A673 (cell line): Measurements from ENCODE around the gene SIK2. TPM values are rescaled to one million over a fixed set of nuclear protein-coding genes. Genes with fewer than 3 reads are reported as not detected.

Source experiments
- BruUV-seq: library from RNA; stranded (reverse); fragments of 400-500 nt; replicated peaks from 2 replicates; lab custom pipeline; 2021; lab: Mats Ljungman, UMichigan
- CTCF ChIA-PET: fragments of 300-600 bp; sonication (Branson Sonifier 250); formaldehyde crosslinking; loops from one replicate; lab custom pipeline; 2022; ENCODE audit warnings: antibody characterized with exemption; lab: Charles Lee
- POLR2A ChIA-PET: fragments of 300-600 bp; sonication (Branson Sonifier 250); formaldehyde crosslinking; loops from one replicate; lab custom pipeline; 2022; ENCODE audit warnings: antibody characterized with exemption; ENCODE audit not compliant: low non-redundant PET; lab: Charles Lee
- DNase-seq: peaks from one replicate; pipeline ENCODE4 v3.0.0-alpha.2; 2015; ENCODE audit warnings: low spot score
- H3K27ac ChIP-seq: fragments of 200-600 bp; sonication (generic); 2 replicates; pipeline ENCODE4 v1.5.1; 2016; ENCODE audit warnings: mixed run types, low read depth, mild to moderate bottlenecking, mixed read lengths, antibody characterized with exemption, low read length; ENCODE audit not compliant: poor library complexity, severe bottlenecking
- H3K27me3 ChIP-seq: fragments of 200-600 bp; sonication (generic); replicated peaks from 2 replicates; pipeline ENCODE4 v1.6.1; 2017; ENCODE audit warnings: mixed run types, low read depth, mild to moderate bottlenecking, mixed read lengths, antibody characterized with exemption, low read length; ENCODE audit not compliant: insufficient read depth, poor library complexity
- H3K36me3 ChIP-seq: fragments of 200-600 bp; sonication (generic); 2 replicates; pipeline ENCODE4 v1.6.1; 2016; ENCODE audit warnings: mixed run types, mild to moderate bottlenecking, mixed read lengths, antibody characterized with exemption, low read length; ENCODE audit not compliant: insufficient read depth, poor library complexity, severe bottlenecking
- H3K4me1 ChIP-seq: fragments of 200-600 bp; sonication (generic); 2 replicates; pipeline ENCODE4 v1.6.1; 2017; ENCODE audit warnings: mixed run types, mild to moderate bottlenecking, mixed read lengths, antibody characterized with exemption, low read length; ENCODE audit not compliant: insufficient read depth, poor library complexity, severe bottlenecking
- H3K4me3 ChIP-seq: fragments of 200-600 bp; sonication (generic); 2 replicates; pipeline ENCODE4 v1.5.1; 2016; ENCODE audit warnings: low read depth, mixed run types, mild to moderate bottlenecking, mixed read lengths, low read length; ENCODE audit not compliant: poor library complexity, severe bottlenecking
- H3K9me3 ChIP-seq: fragments of 200-600 bp; sonication (generic); 2 replicates; pipeline ENCODE4 v1.6.1; 2016; ENCODE audit warnings: mixed run types, low read depth, mild to moderate bottlenecking, mixed read lengths, antibody characterized with exemption, low read length; ENCODE audit not compliant: poor library complexity, severe bottlenecking
- CTCF ChIP-seq: fragments of 300-800, 200-600 bp; sonication (generic); conservative IDR thresholded peaks from 2 replicates; pipeline ENCODE4 v1.5.1; 2017; ENCODE audit warnings: low read depth, mild to moderate bottlenecking, antibody characterized with exemption, low read length, moderate library complexity, mixed read lengths
- EZH2 ChIP-seq: fragments of 200-600 bp; sonication (generic); IDR thresholded peaks from 2 replicates; pipeline ENCODE4 v1.6.1; 2017; ENCODE audit warnings: borderline replicate concordance, low read depth, mild to moderate bottlenecking, mixed read lengths, antibody characterized with exemption, low read length; ENCODE audit not compliant: poor library complexity, severe bottlenecking
- intact Hi-C: fragments of 100-400 bp; cut with micrococcal nuclease; formaldehyde crosslinking; loops from one replicate; pipeline ENCODE4 v1.10.0; 2022; ENCODE audit not compliant: unreplicated experiment
- total RNA-seq: library from RNA; stranded (reverse); gene quantifications from 2 replicates; pipeline ENCODE4 v1.2.3, GENCODE V29; 2021

SIK2 gene
- total RNA-seq, 1 experiment from 2014 or later, result 18.7 TPM

GRCh38 chr11:111637885-111638284 is 35.6 kb downstream of the SIK2 start:
- H3K27ac ChIP-seq, result no peak overlapping the region
- ChIA-PET POLR2A (no interaction called here), CTCF (no interaction called here)
- no peak overlapping the region for H3K4me3 ChIP-seq
- H3K36me3 ChIP-seq, result no peaks in the 10 kb centered on the region
- TF ChIP-seq EZH2, result no peak
- no peak for TF ChIP-seq CTCF
- no peaks in the 10 kb centered on the region for H3K9me3 ChIP-seq
- BruUV-seq, result no TSS peak
- no peaks in the 10 kb centered on the region for H3K27me3 ChIP-seq
- intact Hi-C loops, result no loop called here
- H3K4me1 ChIP-seq, result peaks cover 49% of the 10 kb centered on the region
- no peak for DNase-seq

DNA sequence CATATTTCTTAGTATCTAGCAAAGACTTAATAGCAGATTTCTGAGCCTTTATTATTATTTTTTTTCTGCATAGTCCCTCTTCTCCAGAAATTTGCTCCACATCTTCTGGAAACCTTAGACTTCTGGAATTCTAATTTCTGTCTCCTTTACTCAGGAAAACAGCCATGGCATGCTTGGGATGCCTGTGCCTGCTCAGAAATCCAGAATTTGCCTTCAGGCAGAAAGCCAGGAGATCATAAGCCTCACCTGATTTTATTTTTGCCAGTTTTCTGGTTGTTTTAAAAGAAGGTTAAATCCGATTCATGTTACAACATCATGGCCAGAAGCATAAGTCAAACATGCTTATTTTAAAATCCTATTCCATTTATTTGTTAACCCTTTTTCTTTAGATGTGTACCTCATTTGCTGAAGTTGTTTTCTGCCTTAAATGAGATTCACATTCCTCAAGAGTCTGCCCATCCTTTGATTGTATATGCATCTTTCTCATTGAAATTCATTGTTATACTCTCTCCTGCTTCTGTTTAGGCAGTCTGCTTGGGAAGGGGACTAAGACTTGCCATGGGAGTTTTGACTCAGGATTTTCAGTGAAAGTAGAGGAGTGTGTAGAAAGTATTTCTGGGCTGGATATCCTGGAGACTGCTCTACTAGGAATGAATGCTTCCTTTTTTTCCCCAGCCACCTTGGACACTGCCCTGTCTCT is 37.1 kb downstream of the SIK2 start:
- no TSS peak for BruUV-seq
- POLR2A ChIA-PET, result no interaction called here
- CTCF ChIA-PET, result no interaction called here
- Histone ChIP-seq H3K9me3 (no peaks in the 10 kb centered on the region), H3K4me1 (peaks cover 34% of the 10 kb centered on the region), H3K36me3 (no peaks in the 10 kb centered on the region), H3K27ac (no peak overlapping the region), H3K4me3 (no peak overlapping the region), H3K27me3 (no peaks in the 10 kb centered on the region)
- intact Hi-C loops, result no loop called here
- TF ChIP-seq CTCF, result no peak
- no peak for TF ChIP-seq EZH2
- DNase-seq, result no peak

- Histone ChIP-seq H3K4me1 (peaks cover 19% of the 10 kb centered on the region), H3K4me3 (no peak overlapping the region), H3K36me3 (no peaks in the 10 kb centered on the region), H3K27ac (no peak overlapping the region), H3K9me3 (no peaks in the 10 kb centered on the region), H3K27me3 (no peaks in the 10 kb centered on the region)
- CTCF ChIA-PET, result no interaction called here
- DNase-seq, result no peak
- POLR2A ChIA-PET, result interaction anchor here (0.6 kb wide), 1 partner anchor 122 kb away, joined by 3 read pairs; no protein-coding TSS in a partner anchor
- no TSS peak for BruUV-seq
- intact Hi-C loops, result no loop called here
- TF ChIP-seq CTCF (no peak), EZH2 (no peak)
These were observed 39.2 kb downstream of the SIK2 start for GRCh38 chr11:111641339-111642015.
